ENCODE results near the gene SCAMP2. TPM values are rescaled to one million over a fixed set of nuclear protein-coding genes. Genes with fewer than 3 reads are reported as not detected.

Gene SCAMP2
- total and polyA plus RNA-seq, 2 of the 13 experiments (the other 11 are each of a cell fraction or from before 2014, with no cell fraction given), result 34.8 to 121 TPM

GRCh38 chr15:74842581-74843444 lies 30.4 kb downstream of the SCAMP2 start, which contains the start of gene ULK3 (continued):
- TF ChIP-seq ZNF282 (IDR thresholded peaks at IDR 0.05; ENCODE audit: partially characterized antibody) (no peak), ZNF563 (CRISPR knock-in tag; IDR thresholded peaks at IDR 0.05) (peak; percentile 60; the same call in 1 of the 2 replicates), ZBTB7A (CRISPR knock-in tag; IDR thresholded peaks at IDR 0.05) (no peak), U2AF2 (IDR thresholded peaks at IDR 0.05; ENCODE audit: low read depth, low read length) (no peak), KDM5A (IDR thresholded peaks at IDR 0.05; ENCODE audit: borderline replicate concordance, low read length) (no peak), SAFB2 (CRISPR knock-in tag; IDR thresholded peaks at IDR 0.05; ENCODE audit: borderline replicate concordance, low read depth) (0 out of 2 replicates have a peak, but pooled peaks have one; percentile 33), IRX3 (CRISPR knock-in tag; IDR thresholded peaks at IDR 0.05; ENCODE audit: borderline replicate concordance, low read depth) (0 out of 2 replicates have a peak, but pooled peaks have one; percentile 33), THRA (CRISPR knock-in tag; IDR thresholded peaks at IDR 0.05; ENCODE audit: borderline replicate concordance) (no peak), EEA1 (CRISPR knock-in tag; IDR thresholded peaks at IDR 0.05; ENCODE audit: borderline replicate concordance) (no peak), MED13 (CRISPR knock-in tag; IDR thresholded peaks at IDR 0.05) (no peak), ZNF451 (CRISPR knock-in tag; IDR thresholded peaks at IDR 0.05) (peak; percentile 87), SUZ12 (IDR thresholded peaks at IDR 0.05; ENCODE audit: low read depth, low read length) (no peak), ZNF296 (CRISPR knock-in tag; conservative IDR thresholded peaks at IDR 0.05) (no peak), ZNF251 (CRISPR knock-in tag; IDR thresholded peaks at IDR 0.05) (no peak), ZNF543 (CRISPR knock-in tag; IDR thresholded peaks at IDR 0.05) (0 out of 2 replicates have a peak, but pooled peaks have one; percentile 59), ZNF432 (CRISPR knock-in tag; IDR thresholded peaks at IDR 0.05; ENCODE audit: borderline replicate concordance) (no peak), TOE1 (CRISPR knock-in tag; IDR thresholded peaks at IDR 0.05) (no peak), YEATS4 (CRISPR knock-in tag; IDR thresholded peaks at IDR 0.05; ENCODE audit: borderline replicate concordance) (peak; percentile 76), ZNF724P (CRISPR knock-in tag; IDR thresholded peaks at IDR 0.05; ENCODE audit: borderline replicate concordance) (no peak), ZNF382 (CRISPR knock-in tag; IDR thresholded peaks at IDR 0.05; ENCODE audit: borderline replicate concordance) (no peak)
- TF ChIP-seq, protein P1, sequence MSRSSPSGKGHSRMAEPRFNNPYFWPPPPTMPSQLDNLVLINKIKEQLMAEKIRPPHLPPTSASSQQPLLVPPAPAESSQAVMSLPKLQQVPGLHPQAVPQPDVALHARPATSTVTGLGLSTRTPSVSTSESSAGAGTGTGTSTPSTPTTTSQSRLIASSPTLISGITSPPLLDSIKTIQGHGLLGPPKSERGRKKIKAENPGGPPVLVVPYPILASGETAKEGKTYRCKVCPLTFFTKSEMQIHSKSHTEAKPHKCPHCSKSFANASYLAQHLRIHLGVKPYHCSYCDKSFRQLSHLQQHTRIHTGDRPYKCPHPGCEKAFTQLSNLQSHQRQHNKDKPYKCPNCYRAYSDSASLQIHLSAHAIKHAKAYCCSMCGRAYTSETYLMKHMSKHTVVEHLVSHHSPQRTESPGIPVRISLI (CRISPR knock-in tag; IDR thresholded peaks at IDR 0.05; ENCODE audit: borderline replicate concordance), result no peak
- TF ChIP-seq, protein P2, sequence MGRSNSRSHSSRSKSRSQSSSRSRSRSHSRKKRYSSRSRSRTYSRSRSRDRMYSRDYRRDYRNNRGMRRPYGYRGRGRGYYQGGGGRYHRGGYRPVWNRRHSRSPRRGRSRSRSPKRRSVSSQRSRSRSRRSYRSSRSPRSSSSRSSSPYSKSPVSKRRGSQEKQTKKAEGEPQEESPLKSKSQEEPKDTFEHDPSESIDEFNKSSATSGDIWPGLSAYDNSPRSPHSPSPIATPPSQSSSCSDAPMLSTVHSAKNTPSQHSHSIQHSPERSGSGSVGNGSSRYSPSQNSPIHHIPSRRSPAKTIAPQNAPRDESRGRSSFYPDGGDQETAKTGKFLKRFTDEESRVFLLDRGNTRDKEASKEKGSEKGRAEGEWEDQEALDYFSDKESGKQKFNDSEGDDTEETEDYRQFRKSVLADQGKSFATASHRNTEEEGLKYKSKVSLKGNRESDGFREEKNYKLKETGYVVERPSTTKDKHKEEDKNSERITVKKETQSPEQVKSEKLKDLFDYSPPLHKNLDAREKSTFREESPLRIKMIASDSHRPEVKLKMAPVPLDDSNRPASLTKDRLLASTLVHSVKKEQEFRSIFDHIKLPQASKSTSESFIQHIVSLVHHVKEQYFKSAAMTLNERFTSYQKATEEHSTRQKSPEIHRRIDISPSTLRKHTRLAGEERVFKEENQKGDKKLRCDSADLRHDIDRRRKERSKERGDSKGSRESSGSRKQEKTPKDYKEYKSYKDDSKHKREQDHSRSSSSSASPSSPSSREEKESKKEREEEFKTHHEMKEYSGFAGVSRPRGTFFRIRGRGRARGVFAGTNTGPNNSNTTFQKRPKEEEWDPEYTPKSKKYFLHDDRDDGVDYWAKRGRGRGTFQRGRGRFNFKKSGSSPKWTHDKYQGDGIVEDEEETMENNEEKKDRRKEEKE (IDR thresholded peaks at IDR 0.05), result no peak

Data from HepG2 (cell line).